ENCODE results near the gene ELAVL3. TPM values are rescaled to one million over a fixed set of nuclear protein-coding genes. Genes with fewer than 3 reads are reported as not detected.

The ELAVL3 gene
- total and polyA plus RNA-seq, 2 of the 4 experiments (the other 2 are of a cell fraction), result not detected

GRCh38 chr19:11426656-11427055 lies 54.2 kb downstream of the ELAVL3 start:
- Histone ChIP-seq H3K23ac (ENCODE audit: low read depth, low read length) (no peak overlapping the region), H4K91ac (ENCODE audit: insufficient read depth, low read depth, low read length) (no peak overlapping the region), H2BK120ac (ENCODE audit: low read depth, low read length) (no peak overlapping the region), H3K18ac (ENCODE audit: low read depth, low read length) (no peak overlapping the region), H3K9me3 (ENCODE audit: control insufficient read depth, insufficient read depth, low read length) (no peaks in the 10 kb centered on the region), H4K20me1 (ENCODE audit: insufficient read depth, low read length) (no peaks in the 10 kb centered on the region), H3K9me1 (ENCODE audit: insufficient read depth, low read length) (no peaks in the 10 kb centered on the region), H3K9ac (ENCODE audit: low read depth, low read length) (no peak overlapping the region), H3K4me3 (ENCODE audit: insufficient read depth, low read depth, low read length) (no peak overlapping the region), H2BK20ac (ENCODE audit: low read depth, low read length) (no peak overlapping the region), H3K56ac (ENCODE audit: extremely low read depth, insufficient read depth, low read length) (no peak overlapping the region), H3K27me3 (ENCODE audit: control insufficient read depth, insufficient read depth, low read length) (peaks cover 20% of the 10 kb centered on the region), H3K36me3 (ENCODE audit: control insufficient read depth, insufficient read depth, low read length) (no peaks in the 10 kb centered on the region), H4K8ac (ENCODE audit: low read depth in 2 of 2, low read length in 2 of 2) (no peak overlapping the region), H3K14ac (replicated peaks; ENCODE audit: low read depth, low read length) (no peak overlapping the region), H3K4me2 (ENCODE audit: low read depth, low read length) (no peak overlapping the region), H3K27ac (ENCODE audit: insufficient read depth, low read length) (no peak overlapping the region), H2BK15ac (ENCODE audit: low read depth, low read length) (no peak overlapping the region), H3K4me1 (ENCODE audit: control insufficient read depth, insufficient read depth, low read length) (no peaks in the 10 kb centered on the region), H2AFZ (replicated peaks; ENCODE audit: low read length, poor library complexity) (no peak overlapping the region), H3K4ac (ENCODE audit: low read depth, low read length) (no peak overlapping the region), H2BK5ac (ENCODE audit: low read depth, low read length, poor library complexity, severe bottlenecking) (no peak overlapping the region), H3K79me1 (ENCODE audit: low read depth in 1 of 2, low read length in 2 of 2) (no peaks in the 10 kb centered on the region), H4K5ac (ENCODE audit: low read depth, low read length) (no peak overlapping the region), H2AK5ac (ENCODE audit: low read depth, low read length) (no peak overlapping the region), H2AK9ac (replicated peaks; ENCODE audit: low read depth, low read length, poor library complexity) (no peak overlapping the region)
- in situ Hi-C loops (cut with MboI; ENCODE audit: low sequenced_read_pairs) (no loop called here), intact Hi-C loops (cut with micrococcal nuclease) (no loop called here), dilution Hi-C loops (cut with HindIII; ENCODE audit: low sequenced_read_pairs, unreplicated experiment) (no loop called here)
- no peak for TF ChIP-seq CHD1 (IDR thresholded peaks at IDR 0.05; ENCODE audit: low read depth, low read length)
- TF ChIP-seq FOS (IDR thresholded peaks at IDR 0.05; ENCODE audit: low read depth, low read length), result no peak
- no peak for TF ChIP-seq MAZ (IDR thresholded peaks at IDR 0.05; ENCODE audit: borderline replicate concordance, low read depth, low read length)
- TF ChIP-seq MAFK (IDR thresholded peaks at IDR 0.05; ENCODE audit: low read depth, low read length), result no peak
- no peak for TF ChIP-seq CTCF (conservative IDR thresholded peaks at IDR 0.05; ENCODE audit: low read depth, low read length)
- no peak for TF ChIP-seq RCOR1 (IDR thresholded peaks at IDR 0.05; ENCODE audit: insufficient replicate concordance, low read length)
- TF ChIP-seq MXI1 (IDR thresholded peaks at IDR 0.05; ENCODE audit: borderline replicate concordance, low read depth, low read length), result no peak
- TF ChIP-seq USF2 (IDR thresholded peaks at IDR 0.05; ENCODE audit: low read depth, low read length), result no peak
- TF ChIP-seq CEBPB (IDR thresholded peaks at IDR 0.05; ENCODE audit: low read depth, low read length), result no peak
- TF ChIP-seq NFE2L2 (IDR thresholded peaks at IDR 0.05; ENCODE audit: low read depth, low read length), result no peak
- no peak for TF ChIP-seq ELK1 (IDR thresholded peaks at IDR 0.05; ENCODE audit: borderline replicate concordance, low read depth, low read length)
- no peak for TF ChIP-seq BHLHE40 (IDR thresholded peaks at IDR 0.05; ENCODE audit: low read depth, low read length)
- no peak for TF ChIP-seq SMC3 (IDR thresholded peaks at IDR 0.05; ENCODE audit: low read depth, low read length)
- TF ChIP-seq RAD21 (IDR thresholded peaks at IDR 0.05; ENCODE audit: low read length), result no peak
- TF ChIP-seq RFX5 (IDR thresholded peaks at IDR 0.05; ENCODE audit: low read depth, low read length), result no peak
- TF ChIP-seq POLR2A (IDR thresholded peaks at IDR 0.05; ENCODE audit: low read depth, low read length), result no peak
- DNase-seq, result no peak
- no TSS peak for BruUV-seq (replicated peaks)
- ATAC-seq (ENCODE audit: low read depth), result no peak
- POLR2A ChIA-PET (ENCODE audit: unreplicated experiment), result no interaction called here
- CTCF ChIA-PET, result no interaction called here
- WGBS, 2 experiments (ENCODE audit: extremely low coverage in 2 of 2, insufficient read length in 1 of 2), result 87% methylated on average over 16 of the region's 19 CpGs; no CpG with 5 or more reads in 1 of the 2 experiments
